COR-L47 (cell line): Measurements from ENCODE around the gene STK35.

ENCODE experiments used
- DNase-seq: peaks from one replicate; lab custom pipeline; 2025; lab: John Stamatoyannopoulos, UW

The STK35 gene

GRCh38 chr20:2104236-2104635, 2.6 kb downstream of the STK35 start:
- no peak for DNase-seq

GRCh38 chr20:2108498-2108897, 6.9 kb downstream of the STK35 start:
- no peak for DNase-seq

GRCh38 chr20:2108987-2109386, 7.4 kb downstream of the STK35 start:
- no peak for DNase-seq

GRCh38 chr20:2109425-2110210, 8.0 kb downstream of the STK35 start:
- DNase-seq: no peak

- no peak for DNase-seq
Observed at GRCh38 chr20:2112910-2113309, 11.3 kb downstream of the STK35 start.

- DNase-seq: no peak
Observed at GRCh38 chr20:2114127-2114959, 12.7 kb downstream of the STK35 start.

GRCh38 chr20:2114990-2115681, 13.5 kb downstream of the STK35 start:
- no peak for DNase-seq

GRCh38 chr20:2116170-2116940, 14.7 kb downstream of the STK35 start:
- DNase-seq: no peak

GRCh38 chr20:2118783-2119182, 17.2 kb downstream of the STK35 start:
- DNase-seq: no peak

- no peak for DNase-seq
Observed at GRCh38 chr20:2122936-2123335, 21.3 kb downstream of the STK35 start.

- DNase-seq: no peak
Observed at GRCh38 chr20:2123720-2124119, 22.1 kb downstream of the STK35 start.

- no peak for DNase-seq
Observed at GRCh38 chr20:2124564-2125213, 23.1 kb downstream of the STK35 start.

GRCh38 chr20:2125474-2126112, 24.0 kb downstream of the STK35 start:
- DNase-seq: no peak

GRCh38 chr20:2127238-2127637, 25.6 kb downstream of the STK35 start:
- no peak for DNase-seq

- no peak for DNase-seq
Observed at GRCh38 chr20:2128542-2128941, 26.9 kb downstream of the STK35 start.

- DNase-seq: no peak
Observed at GRCh38 chr20:2130062-2130591, 28.5 kb downstream of the STK35 start.

- DNase-seq: no peak
Observed at GRCh38 chr20:2130683-2131082, 29.1 kb downstream of the STK35 start.

- no peak for DNase-seq
Observed at GRCh38 chr20:2131366-2131765, 29.7 kb downstream of the STK35 start.

GRCh38 chr20:2132461-2132901, 30.9 kb downstream of the STK35 start:
- DNase-seq: no peak
